Lung (tissue), 12 donors: ENCODE data around the gene CALML6. TPM values are rescaled to one million over a fixed set of nuclear protein-coding genes. Genes with fewer than 3 reads are reported as not detected.

Experiments
- ATAC-seq: fragments of 200-7000 bp; cut with Tn5 transposase; one replicate; pipeline ENCODE4 v1.9.1; 2020; ENCODE audit warnings: moderate number of reproducible peaks; ENCODE audit not compliant: insufficient read depth, low FRiP score
- DNase-seq, 3 donors: peaks; one replicate each; pipeline ENCODE4 v3.0.0-alpha.2; 2013 to 2017
- H3K27ac ChIP-seq, 2 donors: one replicate each; pipeline ENCODE4 v1.5.1; 2013; ENCODE audit warnings: mild to moderate bottlenecking in 2 of 2, moderate library complexity in 2 of 2, control low read depth in 1 of 2, inconsistent platforms in 1 of 2, low read depth in 1 of 2, low read length in 1 of 2
- H3K27me3 ChIP-seq, 3 donors: one replicate each; pipeline ENCODE4 v1.5.1; 2013; ENCODE audit warnings: low read length in 2 of 3; ENCODE audit not compliant: control insufficient read depth in 3 of 3, insufficient read depth in 3 of 3
- H3K36me3 ChIP-seq, 4 donors: one replicate each; pipeline ENCODE4 v1.5.1; 2013; ENCODE audit warnings: low read length in 4 of 4, mild to moderate bottlenecking in 1 of 4, moderate library complexity in 1 of 4; ENCODE audit not compliant: control insufficient read depth in 4 of 4, insufficient read depth in 4 of 4
- H3K4me1 ChIP-seq, 5 donors: one replicate each; pipeline ENCODE4 v1.5.1; 2013; ENCODE audit warnings: low read length in 5 of 5, mild to moderate bottlenecking in 2 of 5, moderate library complexity in 1 of 5; ENCODE audit not compliant: control insufficient read depth in 5 of 5, insufficient read depth in 5 of 5
- H3K4me3 ChIP-seq: one replicate; pipeline ENCODE4 v1.5.1; 2013; ENCODE audit warnings: mild to moderate bottlenecking, control low read depth, moderate library complexity
- H3K9ac ChIP-seq, 2 donors: one replicate each; pipeline ENCODE4 v1.5.1; 2013; ENCODE audit warnings: low read length in 2 of 2, control low read depth in 1 of 2; ENCODE audit not compliant: insufficient read depth in 1 of 2
- H3K9me3 ChIP-seq, 4 donors: one replicate each; pipeline ENCODE4 v1.5.1; 2013; ENCODE audit warnings: low read length in 3 of 4, mild to moderate bottlenecking in 1 of 4, moderate library complexity in 1 of 4; ENCODE audit not compliant: control insufficient read depth in 4 of 4, insufficient read depth in 3 of 4
- WGBS, 2 donors: extraction: QIAGEN DNeasy Blood & Tissue Kit; methylation state at CpG; one replicate each; pipeline ENCODE4 v1.1.7; 2013; 5-methylcytosine and 5-hydroxymethylcytosine counted together
- polyA plus RNA-seq, 2 donors: library from polyadenylated mRNA; stranded (reverse); fragments of 200-250 nt; gene quantifications; one replicate each; pipeline ENCODE4 v1.2.1, GENCODE V29; 2013
- total RNA-seq, 2 donors: library from RNA; depleted of rRNA in 1 of 2; stranded (reverse); fragments of >200 nt in 1 of 2; gene quantifications; one replicate each; pipeline ENCODE4 v1.2.1, GENCODE V29; 2014 to 2021
- TF ChIP-seq, protein P1 (sequence below): IDR thresholded peaks from 2 replicates; pipeline ENCODE4 v1.5.1; 2012; ENCODE audit warnings: mild to moderate bottlenecking; ENCODE audit errors: control extremely low read depth, extremely low read depth
- donor health status: control.
- donor health status: control.
- donor health status: Bipolar disorder and iron deficiency.
- donor health status: healthy.
- donor health status: DM: yes; HTN: yes; CAD: no.

Gene CALML6
- total and polyA plus RNA-seq, 4 donors = 0.11 to 0.55 (median 0.34) TPM

DNA sequence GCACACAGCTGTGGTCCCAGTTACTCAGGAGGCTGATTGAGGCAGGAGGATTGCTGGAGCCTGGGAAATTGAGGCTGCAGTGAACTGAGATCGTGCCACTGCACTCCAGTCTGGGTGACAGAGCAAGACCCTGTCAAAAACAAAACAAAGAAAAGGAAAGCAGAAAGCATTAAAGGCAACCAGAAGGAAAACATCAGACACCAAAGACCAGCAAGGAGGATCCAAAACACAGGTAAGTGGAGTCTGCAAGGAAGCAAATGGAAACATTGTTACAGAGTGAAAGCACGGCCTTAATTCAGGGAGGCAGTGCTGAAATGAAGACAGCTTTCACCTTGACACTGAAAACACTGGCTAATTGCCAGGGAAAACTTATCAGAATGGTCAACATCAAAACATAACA lies 47.7 kb downstream of the CALML6 start:
- Histone ChIP-seq H3K4me3 (no peak overlapping the region), H3K9me3 (no peaks in the 10 kb centered on the region), H3K27ac (no peak overlapping the region), H3K4me1 (peaks cover 0 to 13% (median 0%) of the 10 kb centered on the region in 5 donors), H3K36me3 (no peaks in the 10 kb centered on the region), H3K27me3 (no peaks in the 10 kb centered on the region), H3K9ac (no peak overlapping the region)
- WGBS, 2 donors = 74 to 80% methylated on average over 2 of the region's 2 CpGs
- TF ChIP-seq, protein P1, sequence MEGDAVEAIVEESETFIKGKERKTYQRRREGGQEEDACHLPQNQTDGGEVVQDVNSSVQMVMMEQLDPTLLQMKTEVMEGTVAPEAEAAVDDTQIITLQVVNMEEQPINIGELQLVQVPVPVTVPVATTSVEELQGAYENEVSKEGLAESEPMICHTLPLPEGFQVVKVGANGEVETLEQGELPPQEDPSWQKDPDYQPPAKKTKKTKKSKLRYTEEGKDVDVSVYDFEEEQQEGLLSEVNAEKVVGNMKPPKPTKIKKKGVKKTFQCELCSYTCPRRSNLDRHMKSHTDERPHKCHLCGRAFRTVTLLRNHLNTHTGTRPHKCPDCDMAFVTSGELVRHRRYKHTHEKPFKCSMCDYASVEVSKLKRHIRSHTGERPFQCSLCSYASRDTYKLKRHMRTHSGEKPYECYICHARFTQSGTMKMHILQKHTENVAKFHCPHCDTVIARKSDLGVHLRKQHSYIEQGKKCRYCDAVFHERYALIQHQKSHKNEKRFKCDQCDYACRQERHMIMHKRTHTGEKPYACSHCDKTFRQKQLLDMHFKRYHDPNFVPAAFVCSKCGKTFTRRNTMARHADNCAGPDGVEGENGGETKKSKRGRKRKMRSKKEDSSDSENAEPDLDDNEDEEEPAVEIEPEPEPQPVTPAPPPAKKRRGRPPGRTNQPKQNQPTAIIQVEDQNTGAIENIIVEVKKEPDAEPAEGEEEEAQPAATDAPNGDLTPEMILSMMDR = no peak
- ATAC-seq (no peak), DNase-seq (no peak)

DNA sequence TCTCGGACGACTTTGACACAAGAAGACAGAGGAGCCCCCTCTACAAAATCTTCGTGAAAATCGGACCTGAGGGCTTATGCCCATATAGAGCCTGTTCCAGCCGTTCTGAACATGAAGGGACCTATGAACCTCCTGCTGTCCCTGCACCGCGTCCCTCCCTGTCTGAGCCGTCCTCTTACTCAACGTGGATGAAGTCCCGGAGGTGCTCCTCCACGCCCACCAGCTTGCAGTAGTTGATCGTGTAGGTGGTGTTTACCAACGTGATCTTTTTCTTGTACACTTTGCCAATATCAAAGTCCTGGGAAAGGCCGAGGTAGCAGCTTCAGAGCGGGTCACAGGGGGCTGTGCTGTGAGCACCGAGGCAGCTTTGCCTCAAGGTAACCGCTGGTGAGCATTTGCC lies 48.5 kb downstream of the CALML6 start:
- DNase-seq (no peak), ATAC-seq (no peak)
- no peak overlapping the region for H3K9ac ChIP-seq
- H3K27me3 ChIP-seq = peaks cover 0 to 5% (median 0%) of the 10 kb centered on the region in 3 donors
- WGBS, 2 donors = 81 to 92% methylated on average over 17 of the region's 17 CpGs
- no peaks in the 10 kb centered on the region for H3K9me3 ChIP-seq
- H3K4me1 ChIP-seq = peaks cover 0 to 13% (median 0%) of the 10 kb centered on the region in 5 donors
- no peaks in the 10 kb centered on the region for H3K36me3 ChIP-seq
- H3K27ac ChIP-seq = no peak overlapping the region
- TF ChIP-seq, protein P1 = no peak
- no peak overlapping the region for H3K4me3 ChIP-seq

- H3K27me3 ChIP-seq = peaks cover 0 to 5% (median 0%) of the 10 kb centered on the region in 3 donors
- no peak for DNase-seq
- no peak overlapping the region for H3K9ac ChIP-seq
- H3K27ac ChIP-seq = no peak overlapping the region
- no peak for ATAC-seq
- TF ChIP-seq, protein P1 = no peak
- no peak overlapping the region for H3K4me3 ChIP-seq
- no peaks in the 10 kb centered on the region for H3K36me3 ChIP-seq
- no peaks in the 10 kb centered on the region for H3K9me3 ChIP-seq
- 84% methylated on average over 25 of the region's 25 CpGs for WGBS, 2 donors
- H3K4me1 ChIP-seq = peaks cover 0 to 8% (median 0%) of the 10 kb centered on the region in 5 donors
Measured at GRCh38 chr1:1964811-1965210, 49.8 kb downstream of the CALML6 start.

DNA sequence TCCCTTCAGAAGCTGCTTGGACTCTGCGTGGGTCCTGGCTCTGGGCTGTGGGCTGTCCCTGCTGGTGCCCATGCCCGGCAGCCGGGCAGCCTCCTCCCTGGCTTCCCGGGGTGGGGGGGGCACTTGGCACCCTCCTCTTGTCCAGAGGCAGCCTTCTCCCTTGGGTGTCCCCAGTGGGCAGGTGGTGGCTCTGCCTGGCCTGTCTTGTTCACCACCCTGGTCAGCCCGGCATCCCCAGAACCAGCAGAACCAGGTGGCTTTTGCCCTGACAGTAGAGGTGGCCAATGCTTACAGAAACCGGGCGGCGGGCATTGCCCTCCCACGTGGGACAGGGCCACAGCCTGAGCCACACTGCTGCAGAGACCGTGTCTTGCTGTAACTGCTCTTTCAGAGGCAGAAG lies 50.5 kb downstream of the CALML6 start:
- peaks cover 0 to 8% (median 0%) of the 10 kb centered on the region in 5 donors for H3K4me1 ChIP-seq
- DNase-seq (no peak), ATAC-seq (no peak)
- 76 to 83% methylated on average over 10 of the region's 10 CpGs for WGBS, 2 donors
- no peaks in the 10 kb centered on the region for H3K9me3 ChIP-seq
- H3K27ac ChIP-seq = no peak overlapping the region
- no peak overlapping the region for H3K4me3 ChIP-seq
- H3K9ac ChIP-seq = no peak overlapping the region
- TF ChIP-seq, protein P1 = no peak
- H3K36me3 ChIP-seq = no peaks in the 10 kb centered on the region
- peaks cover 0 to 5% (median 0%) of the 10 kb centered on the region in 3 donors for H3K27me3 ChIP-seq
